VCaP (cell line): Measurements from ENCODE around the gene KRT81.

ENCODE experiments used
- H3K27ac ChIP-seq: fragments of 450-650 bp; 2 replicates; pipeline ENCODE4 v1.5.1; 2017
- TF ChIP-seq, protein P1 (sequence below): fragments of 450-650 bp; conservative IDR thresholded peaks from 2 replicates; pipeline ENCODE4 v1.5.1; 2017; ENCODE audit warnings: mild to moderate bottlenecking, moderate library complexity

The KRT81 gene

DNA sequence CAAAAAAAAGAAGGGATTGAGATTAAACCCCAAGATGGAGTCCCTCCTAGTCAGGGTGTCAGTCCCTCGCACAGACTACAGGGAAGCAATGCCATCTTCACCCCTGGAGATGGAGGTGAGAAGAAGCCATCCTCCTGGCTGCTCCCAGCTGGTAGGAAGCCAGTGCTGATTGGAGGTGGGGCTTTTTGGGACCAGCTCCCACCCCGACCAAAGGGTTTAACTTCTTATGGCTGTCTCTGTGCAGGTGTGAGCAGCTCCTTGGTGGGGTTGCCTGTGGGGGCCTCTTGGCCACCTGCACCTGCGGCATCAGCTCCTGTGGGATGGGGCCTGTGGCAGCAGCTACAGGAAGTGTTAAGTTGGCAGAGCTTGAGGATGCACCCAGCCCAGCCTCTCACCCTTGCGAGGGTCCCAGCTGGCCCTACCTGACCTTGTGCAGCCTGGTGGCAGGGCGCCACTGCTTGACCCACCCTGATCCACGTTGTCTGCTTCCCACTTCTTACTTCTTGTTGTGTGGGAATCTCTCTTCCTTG is 20.7 kb downstream of the KRT81 start:
- no peak overlapping the region for H3K27ac ChIP-seq
- TF ChIP-seq, protein P1, sequence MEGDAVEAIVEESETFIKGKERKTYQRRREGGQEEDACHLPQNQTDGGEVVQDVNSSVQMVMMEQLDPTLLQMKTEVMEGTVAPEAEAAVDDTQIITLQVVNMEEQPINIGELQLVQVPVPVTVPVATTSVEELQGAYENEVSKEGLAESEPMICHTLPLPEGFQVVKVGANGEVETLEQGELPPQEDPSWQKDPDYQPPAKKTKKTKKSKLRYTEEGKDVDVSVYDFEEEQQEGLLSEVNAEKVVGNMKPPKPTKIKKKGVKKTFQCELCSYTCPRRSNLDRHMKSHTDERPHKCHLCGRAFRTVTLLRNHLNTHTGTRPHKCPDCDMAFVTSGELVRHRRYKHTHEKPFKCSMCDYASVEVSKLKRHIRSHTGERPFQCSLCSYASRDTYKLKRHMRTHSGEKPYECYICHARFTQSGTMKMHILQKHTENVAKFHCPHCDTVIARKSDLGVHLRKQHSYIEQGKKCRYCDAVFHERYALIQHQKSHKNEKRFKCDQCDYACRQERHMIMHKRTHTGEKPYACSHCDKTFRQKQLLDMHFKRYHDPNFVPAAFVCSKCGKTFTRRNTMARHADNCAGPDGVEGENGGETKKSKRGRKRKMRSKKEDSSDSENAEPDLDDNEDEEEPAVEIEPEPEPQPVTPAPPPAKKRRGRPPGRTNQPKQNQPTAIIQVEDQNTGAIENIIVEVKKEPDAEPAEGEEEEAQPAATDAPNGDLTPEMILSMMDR = no peak

- no peak overlapping the region for H3K27ac ChIP-seq
- TF ChIP-seq, protein P1 = no peak
Observed at GRCh38 chr12:52268212-52268611, 23.1 kb downstream of the KRT81 start.

- H3K27ac ChIP-seq = no peak overlapping the region
- TF ChIP-seq, protein P1 = no peak
Observed at GRCh38 chr12:52267699-52268098, 23.6 kb downstream of the KRT81 start.

DNA sequence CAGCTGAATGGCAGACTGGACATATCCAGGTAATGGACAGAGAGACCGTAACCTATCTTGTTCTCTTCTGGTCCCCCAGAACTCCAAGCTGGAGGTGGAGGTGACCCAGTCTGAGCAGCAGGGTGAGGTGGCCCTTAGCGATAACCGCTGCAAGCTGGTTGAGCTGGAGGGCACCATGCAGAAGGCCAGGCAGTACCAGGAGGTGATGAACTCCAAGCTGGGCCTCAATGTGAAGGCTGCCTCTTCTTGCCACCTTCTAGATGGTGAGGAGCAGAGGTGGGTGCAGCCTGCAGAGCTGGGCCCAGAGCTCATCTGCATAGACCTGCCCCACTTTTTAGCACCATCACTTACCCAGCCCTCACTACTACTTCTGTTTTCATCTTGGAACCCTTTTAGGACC is 24.1 kb downstream of the KRT81 start:
- TF ChIP-seq, protein P1 = no peak
- no peak overlapping the region for H3K27ac ChIP-seq

DNA sequence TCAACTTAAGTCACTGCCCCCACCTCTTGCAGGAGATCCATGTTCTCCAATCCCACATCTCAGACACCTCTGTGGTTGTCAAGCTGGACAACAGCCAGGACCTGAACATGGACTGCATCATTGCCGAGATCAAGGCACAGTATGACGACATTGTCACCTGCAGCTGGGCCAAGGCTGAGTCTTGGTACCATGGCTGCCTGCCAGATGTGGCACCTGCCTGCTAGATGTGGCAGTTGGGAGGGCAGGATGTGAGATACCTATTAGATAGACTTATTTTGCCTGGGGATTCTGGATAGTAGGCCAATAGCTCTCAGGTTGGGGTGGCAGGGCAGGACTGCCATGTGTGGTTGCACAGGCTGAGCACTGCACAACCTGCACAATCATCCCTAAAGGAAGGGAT is 24.8 kb downstream of the KRT81 start:
- TF ChIP-seq, protein P1 = no peak
- no peak overlapping the region for H3K27ac ChIP-seq

GRCh38 chr12:52264435-52264825 is 26.9 kb downstream of the KRT81 start:
- no peak overlapping the region for H3K27ac ChIP-seq
- TF ChIP-seq, protein P1 = no peak

GRCh38 chr12:52263761-52264434 is 27.4 kb downstream of the KRT81 start:
- TF ChIP-seq, protein P1 = no peak
- H3K27ac ChIP-seq = no peak overlapping the region
